Keratinocyte (primary cell): ENCODE results near the gene UNC13B.

Source experiments
- CTCF ChIP-seq, 3 experiments: IDR thresholded peaks in 1 of 3; conservative IDR thresholded peaks in 1 of 3; optimal IDR thresholded peaks in 1 of 3; 2 replicates in 2 of 3; 3 replicates in 1 of 3; pipeline versions ENCODE3 to v1.5.1; 2011; ENCODE audit warnings: low read length in 3 of 3, mild to moderate bottlenecking in 3 of 3, moderate library complexity in 2 of 3, control low read depth in 1 of 3, inconsistent platforms in 1 of 3; ENCODE audit not compliant: insufficient read depth in 2 of 3; ENCODE audit errors: extremely low read depth in 1 of 3
- EZH2 ChIP-seq: IDR thresholded peaks from one replicate; pipeline ENCODE4 v1.6.1; 2012; ENCODE audit warnings: inconsistent platforms, mild to moderate bottlenecking, low read length, moderate library complexity

DNA sequence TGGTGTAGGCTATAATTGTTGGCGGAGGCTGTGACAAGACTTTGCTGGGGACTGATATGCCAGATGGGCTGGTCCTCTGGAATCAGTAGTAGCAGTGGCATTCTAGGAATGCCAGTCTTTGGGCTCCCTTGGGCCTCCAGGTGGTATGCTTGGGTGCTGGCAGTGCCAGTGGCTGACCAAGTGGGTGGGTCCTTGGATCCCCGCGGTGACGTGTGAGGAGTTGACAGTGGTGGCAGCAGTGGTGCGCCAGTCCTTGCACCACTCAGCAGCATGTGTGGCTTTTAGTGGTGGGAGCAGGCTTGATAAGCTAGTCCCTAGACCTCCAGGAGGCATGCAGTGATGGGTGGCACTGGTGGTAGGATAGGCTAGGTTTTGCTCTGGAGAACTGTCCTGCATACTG lies 63.9 kb downstream of the UNC13B start:
- TF ChIP-seq CTCF (optimal IDR thresholded peaks at IDR 0.05 in 1 of 3, IDR thresholded peaks at IDR 0.05 in 1 of 3, conservative IDR thresholded peaks at IDR 0.05 in 1 of 3; ENCODE audit: extremely low read depth in 1 of 3, insufficient read depth in 2 of 3, low read length in 3 of 3) (no peak), EZH2 (no peak)
